Gastroesophageal sphincter (tissue), 3 donors: ENCODE data around the gene NBL1.

ENCODE experiments used
- POLR2A ChIP-seq, 2 donors: fragments of 450-650 bp; IDR thresholded peaks; one replicate each; pipeline ENCODE4 v1.6.1; 2017; ENCODE audit warnings: antibody characterized with exemption in 2 of 2, mild to moderate bottlenecking in 2 of 2, moderate library complexity in 1 of 2
- POLR2AphosphoS5 ChIP-seq: sonication (generic); formaldehyde crosslinking; IDR thresholded peaks from one replicate; pipeline ENCODE4 v1.6.1; 2017; ENCODE audit warnings: antibody characterized with exemption
- TF ChIP-seq, protein P1 (sequence below), 4 experiments: fragments of 200-600 bp in 2 of 4; fragments of 450-650 bp in 2 of 4; sonication (generic) in 1 of 4; IDR thresholded peaks; one replicate each; pipeline ENCODE4 v1.5.1; 2017 to 2019; ENCODE audit warnings: antibody characterized with exemption in 4 of 4, mild to moderate bottlenecking in 2 of 4, moderate library complexity in 2 of 4

- TF ChIP-seq, protein P1, sequence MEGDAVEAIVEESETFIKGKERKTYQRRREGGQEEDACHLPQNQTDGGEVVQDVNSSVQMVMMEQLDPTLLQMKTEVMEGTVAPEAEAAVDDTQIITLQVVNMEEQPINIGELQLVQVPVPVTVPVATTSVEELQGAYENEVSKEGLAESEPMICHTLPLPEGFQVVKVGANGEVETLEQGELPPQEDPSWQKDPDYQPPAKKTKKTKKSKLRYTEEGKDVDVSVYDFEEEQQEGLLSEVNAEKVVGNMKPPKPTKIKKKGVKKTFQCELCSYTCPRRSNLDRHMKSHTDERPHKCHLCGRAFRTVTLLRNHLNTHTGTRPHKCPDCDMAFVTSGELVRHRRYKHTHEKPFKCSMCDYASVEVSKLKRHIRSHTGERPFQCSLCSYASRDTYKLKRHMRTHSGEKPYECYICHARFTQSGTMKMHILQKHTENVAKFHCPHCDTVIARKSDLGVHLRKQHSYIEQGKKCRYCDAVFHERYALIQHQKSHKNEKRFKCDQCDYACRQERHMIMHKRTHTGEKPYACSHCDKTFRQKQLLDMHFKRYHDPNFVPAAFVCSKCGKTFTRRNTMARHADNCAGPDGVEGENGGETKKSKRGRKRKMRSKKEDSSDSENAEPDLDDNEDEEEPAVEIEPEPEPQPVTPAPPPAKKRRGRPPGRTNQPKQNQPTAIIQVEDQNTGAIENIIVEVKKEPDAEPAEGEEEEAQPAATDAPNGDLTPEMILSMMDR (IDR thresholded peaks at IDR 0.05): no peak
- TF ChIP-seq POLR2AphosphoS5 (no peak), POLR2A (IDR thresholded peaks at IDR 0.05) (no peak)
These were observed 11.0 kb upstream of the NBL1 start for GRCh38 chr1:19633106-19633505.
